HUDEP-2 (cell line): Measurements from ENCODE around the gene CREG1.
"Not testable (repeated sequence)": the region's sequence is repeated elsewhere in the genome, so short reads cannot be mapped to it uniquely, and the experiment has no call there.

ENCODE experiments used
- DNase-seq, 76 experiments: peaks; one replicate each; lab custom pipeline; 2025; ENCODE audit not compliant: unreplicated experiment in 76 of 76; lab: John Stamatoyannopoulos, UW

CREG1 gene

DNA sequence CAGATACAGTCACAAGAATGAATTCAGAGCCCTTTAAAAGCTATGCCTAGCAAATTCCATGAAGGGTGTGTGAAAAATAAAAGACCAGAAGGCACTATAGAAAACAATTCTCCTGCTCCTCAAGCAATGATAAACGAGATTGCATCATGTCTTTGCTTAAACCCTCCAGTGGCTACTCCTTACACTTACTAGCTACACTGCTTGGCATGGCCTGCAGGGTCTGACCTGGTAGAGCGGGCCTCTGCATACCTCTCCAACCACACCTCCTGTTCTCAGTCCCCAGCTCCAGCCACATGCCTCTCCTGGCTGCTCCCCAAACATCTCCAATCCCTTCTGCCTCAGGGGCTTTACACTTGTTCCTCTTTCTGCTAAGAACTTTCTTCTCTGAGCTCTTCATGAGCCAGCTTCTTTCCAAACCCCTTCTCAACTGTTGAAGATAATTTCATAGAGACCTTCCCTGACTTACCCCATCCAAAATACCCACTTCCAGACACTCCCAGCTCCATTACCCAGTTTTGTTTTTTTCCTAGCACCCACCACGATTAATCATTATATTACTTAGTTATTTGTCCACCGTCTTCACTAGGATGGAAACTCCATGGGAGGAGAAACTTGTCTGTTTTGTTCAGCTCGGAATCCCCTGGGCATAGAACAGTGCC lies 11.2 kb upstream of the CREG1 start:
- DNase-seq, result peak in 5 of 76 experiments; percentile 5 to 25 (median 14)

DNA sequence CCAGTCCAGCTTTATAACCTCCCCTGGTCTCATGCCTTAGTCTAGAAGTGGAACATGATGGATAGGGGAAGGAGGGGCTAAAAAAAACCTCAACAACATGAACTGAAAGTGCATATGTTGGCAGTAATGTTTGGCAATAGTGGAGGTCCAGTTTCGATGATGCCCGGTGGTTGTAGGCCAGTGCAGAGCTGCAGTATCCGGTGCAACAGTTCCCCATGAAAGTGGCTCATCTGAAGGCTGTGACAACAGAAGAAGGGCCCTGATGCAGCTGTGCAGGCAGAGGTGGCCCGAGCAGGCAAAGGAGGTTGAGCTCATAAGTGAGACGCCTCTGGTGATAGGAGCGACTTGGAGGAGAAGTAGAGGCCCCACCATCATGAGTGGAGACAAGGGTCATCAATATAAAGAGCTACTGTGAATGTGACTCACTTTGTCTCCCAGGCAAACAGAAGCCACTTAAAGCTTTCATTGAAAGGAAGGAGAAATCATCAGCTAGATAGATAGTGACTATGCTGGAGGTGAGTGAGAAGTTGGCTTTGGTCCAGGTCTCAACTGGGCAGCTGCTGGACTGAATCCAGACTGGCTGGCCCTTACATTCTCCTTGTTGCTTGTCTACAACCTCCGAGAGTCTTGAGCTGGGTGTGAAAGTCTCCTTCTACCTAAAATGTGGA lies 10.2 kb upstream of the CREG1 start:
- peak in 6 of 76 experiments; percentile 2 to 38 (median 18) for DNase-seq

DNA sequence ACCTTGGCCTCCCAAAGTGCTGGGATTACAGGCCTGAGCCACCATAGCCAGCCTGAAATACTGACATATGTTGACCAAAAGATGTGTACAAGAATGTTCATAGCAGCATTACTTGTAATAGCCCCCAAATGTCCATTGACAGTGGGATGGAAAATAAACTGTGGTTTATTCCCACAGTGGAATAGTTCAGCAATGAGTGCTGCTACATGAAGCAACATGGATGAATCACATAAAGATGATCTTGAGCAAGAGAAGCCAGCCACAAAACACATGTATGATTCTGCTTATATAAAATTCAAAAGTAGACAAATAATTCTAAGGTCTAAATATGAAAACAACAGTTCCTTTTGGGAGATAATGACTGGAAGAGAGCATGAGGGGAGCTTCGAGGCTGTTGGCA lies 9.1 kb upstream of the CREG1 start:
- no peak for DNase-seq

DNA sequence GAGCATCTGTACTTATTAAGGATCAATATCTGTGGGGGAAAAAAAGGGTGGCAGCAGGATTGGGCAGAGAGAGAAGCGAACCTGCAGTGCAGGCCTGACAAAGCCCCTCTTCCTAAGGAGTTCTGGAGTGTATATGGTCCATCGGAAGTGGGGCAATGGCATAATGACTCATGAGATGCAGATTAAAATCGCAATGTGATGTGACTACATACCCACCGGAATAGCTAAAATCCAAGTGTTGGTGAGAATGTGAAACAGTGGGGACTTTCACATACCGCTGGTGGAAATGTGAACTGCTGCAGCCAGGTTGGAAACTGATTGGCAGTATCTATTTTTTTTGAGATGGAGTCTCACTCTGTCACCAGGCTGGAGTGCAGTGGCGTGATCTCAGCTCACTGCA lies 8.2 kb upstream of the CREG1 start:
- no peak for DNase-seq

DNA sequence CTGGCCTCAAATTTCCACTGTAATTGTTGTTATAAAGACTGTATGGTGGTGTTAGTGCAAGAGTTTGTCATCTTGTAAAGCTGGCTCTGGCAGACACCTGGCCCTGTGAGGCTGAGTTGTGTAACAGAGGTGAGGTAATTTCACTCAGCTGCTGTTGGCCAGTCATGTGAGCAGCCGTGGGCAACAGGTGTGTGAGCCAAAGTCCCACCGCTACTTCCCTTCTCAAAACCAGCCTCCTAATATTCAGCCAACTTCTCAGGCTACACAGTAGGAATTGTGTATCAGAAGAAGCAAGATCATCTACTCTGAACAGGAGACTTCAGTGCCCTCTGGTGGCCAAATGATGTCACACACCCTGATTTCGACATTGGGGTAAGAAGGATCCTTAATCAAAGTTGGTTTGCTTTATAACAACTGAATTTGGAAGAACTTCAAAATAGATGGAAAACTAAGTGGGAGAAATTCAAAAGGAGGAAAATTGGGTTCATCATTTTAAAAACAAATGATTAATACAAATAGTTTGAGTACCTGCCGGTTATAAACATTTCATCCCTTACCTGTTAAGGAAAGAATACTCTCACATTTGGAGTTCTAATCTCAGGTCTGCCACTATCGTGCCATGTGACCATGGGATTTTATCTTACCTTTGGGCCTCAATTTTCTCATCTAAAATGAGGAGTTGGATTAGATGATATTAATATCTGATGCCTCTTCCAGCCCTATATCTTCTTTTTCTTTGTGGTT lies 2.6 kb upstream of the CREG1 start:
- DNase-seq, result peak in 64 of 76 experiments; percentile 13 to 82 (median 53)

DNA sequence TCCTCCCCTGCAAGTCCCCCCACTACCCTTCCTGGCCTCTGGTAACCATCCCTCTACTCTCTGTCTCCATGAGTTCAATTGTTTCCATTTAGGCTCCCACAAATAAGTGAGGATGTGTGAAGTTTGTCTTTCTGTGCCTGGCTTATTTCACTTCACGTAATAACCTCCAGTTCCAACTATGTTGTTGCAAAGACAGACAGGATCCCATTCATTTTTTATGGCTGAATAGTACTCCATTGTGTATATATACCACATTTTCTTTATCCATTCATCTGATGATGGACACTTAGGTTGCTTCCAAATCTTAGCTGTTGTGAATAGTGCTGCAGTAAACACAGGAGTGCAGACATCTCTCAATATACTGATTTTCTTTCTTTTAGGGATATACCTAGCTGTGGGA lies 1.5 kb upstream of the CREG1 start:
- DNase-seq, result not testable (repeated sequence)

DNA sequence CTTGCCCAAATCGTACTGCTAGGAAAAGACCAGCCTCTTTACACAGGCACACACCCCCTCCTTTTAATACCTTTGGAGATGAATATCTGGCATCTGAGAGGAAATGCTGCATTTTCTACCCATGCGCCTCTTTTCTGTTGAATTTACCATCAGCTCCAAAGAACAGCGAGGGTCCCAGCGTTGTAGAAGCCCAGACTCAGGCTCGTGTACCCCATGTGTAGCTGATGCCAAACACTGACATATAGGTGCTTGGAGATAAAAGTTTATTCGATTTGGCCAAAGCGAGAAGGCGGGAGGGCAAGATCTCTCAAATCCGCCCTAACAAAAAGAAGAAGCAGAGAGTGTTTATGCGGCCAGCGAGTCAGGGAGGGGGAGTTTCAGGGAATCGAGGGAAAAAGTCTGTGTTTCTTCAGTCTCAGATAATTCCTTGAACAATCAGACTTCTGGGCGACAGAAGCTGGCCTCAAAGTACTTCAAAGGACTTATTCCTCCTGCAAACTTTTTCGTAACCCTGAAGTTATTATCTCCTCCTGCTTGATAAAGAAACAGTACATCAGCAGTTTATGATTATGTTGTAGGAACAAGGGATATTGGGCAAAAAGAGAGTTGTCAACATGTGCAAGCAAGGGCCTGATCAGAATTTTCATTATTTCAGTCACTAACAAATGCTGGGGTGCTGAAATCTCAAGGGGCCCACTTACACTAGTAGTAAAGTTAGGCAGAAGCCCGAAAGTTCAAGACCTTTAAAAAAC lies 642 bp upstream of the CREG1 start:
- DNase-seq, result peak in 2 of 76 experiments; percentile 12 to 45

DNA sequence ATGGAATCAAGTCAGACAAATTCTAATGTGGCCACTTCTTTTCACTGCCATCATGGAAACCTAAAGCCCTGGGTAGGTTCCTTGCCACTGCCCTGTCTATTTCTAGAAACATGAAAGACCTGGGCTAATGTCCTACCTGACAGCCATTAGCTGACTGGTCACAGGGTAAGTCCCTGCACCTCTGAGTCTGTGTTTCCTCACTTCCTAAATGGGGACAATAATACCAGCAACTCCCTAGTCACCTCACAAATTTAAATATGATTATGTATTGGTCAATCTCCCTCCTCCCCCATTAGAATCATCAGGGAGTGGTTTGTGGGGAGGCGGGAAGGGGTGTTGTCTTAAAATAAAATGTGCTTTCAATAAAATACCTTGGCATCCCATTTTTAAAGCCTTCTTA lies 2.2 kb downstream of the CREG1 start:
- peak in 20 of 76 experiments; percentile 7 to 50 (median 29) for DNase-seq

DNA sequence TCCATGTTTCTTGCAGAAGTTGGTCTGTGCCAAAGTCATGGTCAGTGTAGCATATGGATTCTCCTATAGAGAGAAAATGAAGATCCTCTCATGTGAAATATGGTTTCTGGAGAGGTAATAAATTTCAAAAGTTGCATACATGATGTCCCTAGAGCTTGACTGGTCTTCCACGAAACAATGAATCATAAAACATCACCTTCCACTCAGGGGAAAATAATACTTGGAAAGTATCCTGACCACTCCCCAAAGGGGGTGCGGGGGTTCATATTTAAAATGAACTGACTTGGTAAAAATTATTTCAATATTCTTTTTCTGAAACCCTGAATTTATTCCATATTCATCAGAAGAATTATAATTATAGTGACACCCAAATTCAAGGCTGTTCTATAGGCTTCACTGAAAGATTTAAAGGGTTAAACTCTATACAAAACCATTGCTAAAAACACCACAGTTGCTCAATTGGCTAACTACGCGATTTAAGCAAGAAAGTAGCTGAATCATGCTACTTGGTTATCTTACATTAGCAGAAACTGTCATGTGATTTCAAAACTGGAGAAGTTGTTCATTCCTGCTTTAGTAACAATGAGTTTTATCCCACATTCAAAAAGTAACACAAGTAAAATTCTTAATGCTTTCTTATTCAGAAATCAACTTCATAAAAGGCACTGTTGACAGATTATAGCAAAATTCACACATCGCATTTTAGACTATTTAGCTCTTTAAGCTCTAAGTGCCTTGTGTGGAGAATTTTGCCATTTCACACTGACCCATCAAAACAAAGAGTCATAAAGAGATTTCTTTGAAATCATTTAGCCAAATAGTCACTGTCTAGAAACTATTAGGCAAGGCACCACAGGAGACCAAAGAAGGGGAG lies 5.3 kb downstream of the CREG1 start:
- DNase-seq, result peak in 35 of 76 experiments; percentile 11 to 82 (median 58)

DNA sequence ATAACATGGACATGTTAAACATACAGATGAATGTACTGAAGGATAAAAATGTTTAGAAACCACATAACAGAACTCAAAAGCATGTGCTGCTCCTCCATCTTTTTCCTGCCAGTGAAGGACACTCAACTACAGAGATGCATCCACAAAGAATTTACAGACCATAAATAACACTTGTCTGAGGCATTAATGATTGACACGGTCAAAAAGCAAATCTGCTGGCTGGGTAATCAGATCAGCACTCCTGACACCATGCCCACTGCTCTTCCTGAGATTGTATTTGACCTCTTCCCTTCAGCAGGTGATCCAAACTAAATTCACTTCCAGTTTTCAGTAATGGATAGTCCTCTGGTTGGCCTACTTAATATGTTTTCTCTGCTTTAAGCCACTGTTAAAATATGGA lies 6.6 kb downstream of the CREG1 start:
- DNase-seq, result no peak

DNA sequence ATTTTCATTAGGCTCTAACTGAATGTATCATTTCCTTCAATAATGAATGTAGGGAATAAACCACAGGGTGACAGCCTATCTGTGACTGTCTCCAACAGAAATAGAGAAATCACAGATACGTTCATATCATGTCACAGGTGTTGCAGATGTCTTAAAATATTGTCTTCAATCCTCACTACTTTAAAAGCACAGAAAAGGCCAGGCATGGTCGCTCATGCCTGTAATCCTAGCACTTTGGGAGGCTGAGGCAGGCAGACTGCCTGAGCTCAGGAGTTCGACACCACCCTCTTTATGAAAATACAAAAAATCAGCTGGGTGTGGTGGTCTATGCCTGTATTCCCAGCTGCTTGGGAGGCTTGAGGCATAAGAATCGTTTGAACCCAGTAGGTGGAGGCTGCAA lies 8.2 kb downstream of the CREG1 start:
- no peak for DNase-seq

DNA sequence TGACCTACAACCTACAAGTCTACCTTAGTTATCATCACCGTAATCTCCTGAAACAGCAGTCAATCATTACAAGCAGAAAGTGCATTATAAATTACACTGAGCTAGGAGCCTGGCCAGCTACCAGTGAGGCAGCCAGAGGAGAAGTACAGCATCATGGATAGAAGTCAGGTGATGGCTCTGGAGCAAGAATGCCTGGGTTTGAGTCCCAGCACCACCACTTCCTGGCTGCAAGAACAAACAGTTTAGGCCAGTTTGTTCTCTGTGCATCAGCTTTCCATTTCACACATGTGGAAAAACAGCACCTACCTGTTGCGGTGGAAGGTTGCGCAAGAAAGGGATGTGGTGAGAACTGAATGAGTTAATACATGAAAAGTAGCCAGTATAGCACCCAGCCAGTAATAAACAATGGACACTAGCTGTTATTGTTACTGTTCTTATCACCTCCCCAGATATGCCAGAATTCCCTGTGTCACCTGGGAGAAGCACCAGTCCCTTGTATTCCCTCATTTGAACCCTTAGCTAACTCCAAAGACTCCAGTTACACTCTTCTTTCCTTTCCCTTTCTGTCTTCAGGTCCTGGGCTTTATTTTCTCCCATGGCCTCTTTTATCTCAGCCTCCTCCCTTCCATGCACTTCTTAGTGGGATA lies 9.0 kb downstream of the CREG1 start:
- DNase-seq, result no peak

DNA sequence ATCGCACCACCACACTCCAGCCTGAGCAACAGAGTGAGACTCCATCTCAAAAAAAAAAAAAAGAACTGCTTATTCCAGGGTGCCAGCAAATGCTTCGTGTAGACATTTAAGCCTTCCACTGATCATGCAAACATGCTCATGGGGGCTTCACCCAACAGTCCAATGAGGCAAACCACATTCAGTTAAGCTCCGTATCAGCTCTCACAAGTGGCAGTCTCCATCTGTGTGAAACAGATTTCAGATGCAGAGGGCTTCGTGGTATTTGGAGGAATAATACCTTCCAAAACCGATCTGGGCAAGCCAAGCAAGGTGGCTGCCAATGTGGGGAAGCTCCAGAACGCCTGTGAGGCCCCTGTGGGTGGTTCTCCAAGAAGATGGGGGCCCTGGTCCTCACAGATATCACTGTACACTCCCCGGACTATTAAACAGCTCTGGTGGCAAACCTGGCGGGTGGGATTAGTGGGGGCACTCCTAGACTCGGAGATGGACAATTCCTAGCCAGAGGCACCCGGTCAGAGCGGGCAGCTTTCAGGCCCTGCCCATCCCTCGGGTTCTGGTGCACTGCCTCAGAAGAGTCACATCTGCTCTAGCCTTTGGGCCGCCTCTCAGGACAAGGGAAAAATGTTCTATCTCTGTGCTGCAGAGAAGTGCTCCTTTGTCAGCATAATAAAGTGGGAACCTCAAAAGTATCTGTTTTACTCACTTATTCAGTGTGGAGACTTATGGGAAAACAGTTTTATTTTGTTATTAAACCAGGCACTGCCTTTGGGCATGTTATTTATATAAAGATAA lies 10.2 kb downstream of the CREG1 start:
- no peak for DNase-seq

DNA sequence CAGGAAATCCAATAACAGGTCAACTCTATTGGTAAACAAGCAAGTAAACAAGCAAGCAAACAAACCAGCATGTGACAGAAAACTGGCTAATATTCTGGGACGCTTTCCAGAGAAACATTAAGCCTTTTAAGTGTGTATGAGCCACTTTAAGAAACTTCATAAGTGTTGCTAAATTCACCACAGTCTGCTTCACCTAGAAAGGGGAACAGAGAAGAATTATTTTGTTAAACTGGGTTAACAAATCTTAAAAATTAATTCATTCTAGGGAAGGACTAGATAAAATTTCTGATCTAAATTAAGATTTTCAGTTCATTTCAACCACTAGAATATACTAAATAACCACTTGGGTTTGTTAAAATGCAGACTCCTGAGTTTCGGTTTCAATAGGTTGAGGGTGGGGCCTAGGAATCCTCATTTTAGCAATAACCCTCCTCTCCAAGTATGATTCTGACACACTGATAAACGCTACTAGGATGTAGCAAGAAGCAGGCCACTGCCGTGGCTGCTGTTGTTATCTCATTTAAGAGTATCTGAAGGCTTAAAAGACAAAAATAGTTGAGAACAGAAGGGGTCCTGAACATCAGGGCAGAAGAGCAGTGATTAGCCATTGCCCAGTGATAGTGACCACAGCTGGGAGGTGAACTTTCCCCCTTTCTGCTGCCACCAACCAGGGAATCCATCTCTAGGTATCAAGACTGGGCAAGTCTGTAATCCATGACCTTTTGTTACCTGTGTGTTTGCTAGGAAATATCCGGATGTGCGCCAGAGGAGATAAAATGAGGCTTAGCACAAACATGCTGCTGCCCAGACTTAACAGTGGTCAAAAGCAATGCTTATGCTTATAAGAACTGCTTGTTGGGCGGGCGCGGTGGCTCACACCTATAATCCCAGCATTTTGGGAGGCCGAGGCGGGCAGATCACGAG lies 11.2 kb downstream of the CREG1 start:
- DNase-seq, result no peak

DNA sequence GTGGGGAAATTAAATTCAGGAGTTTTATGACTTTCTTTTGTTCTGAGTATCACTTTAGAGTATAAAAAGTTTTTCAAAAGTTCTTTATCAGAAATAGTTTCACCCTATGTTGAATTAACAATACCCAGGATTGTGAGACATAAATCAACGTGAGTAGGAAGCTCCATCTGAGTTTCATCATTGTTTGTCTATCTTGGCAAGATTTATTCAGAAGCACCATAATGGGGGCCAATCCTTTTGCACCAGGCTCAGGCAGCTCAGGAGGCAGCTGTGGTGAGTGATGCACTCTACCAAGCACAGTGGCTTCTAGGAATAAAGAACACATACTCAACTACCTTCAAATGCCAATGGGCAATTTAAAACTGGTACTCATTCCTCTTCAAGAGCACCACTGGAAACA lies 12.0 kb downstream of the CREG1 start:
- DNase-seq, result no peak

DNA sequence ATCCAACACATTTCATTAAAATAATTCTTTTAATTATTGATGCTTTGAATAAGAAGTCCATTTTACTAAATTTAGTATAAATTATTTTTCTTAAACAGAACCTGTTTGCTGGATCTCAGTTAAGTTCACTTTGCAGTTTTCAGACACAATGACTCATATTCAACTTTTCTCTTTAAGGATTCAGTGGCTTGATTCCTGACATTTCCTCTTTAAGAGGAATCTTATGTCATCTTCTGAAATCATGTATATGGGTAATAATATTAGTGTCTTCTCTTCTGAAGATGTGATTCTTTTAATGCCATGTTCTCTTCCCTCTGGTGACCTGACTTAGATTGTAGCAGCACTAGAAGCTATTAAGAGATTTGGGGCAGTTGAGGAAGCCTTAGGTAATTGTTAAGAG lies 12.6 kb downstream of the CREG1 start:
- no peak for DNase-seq

DNA sequence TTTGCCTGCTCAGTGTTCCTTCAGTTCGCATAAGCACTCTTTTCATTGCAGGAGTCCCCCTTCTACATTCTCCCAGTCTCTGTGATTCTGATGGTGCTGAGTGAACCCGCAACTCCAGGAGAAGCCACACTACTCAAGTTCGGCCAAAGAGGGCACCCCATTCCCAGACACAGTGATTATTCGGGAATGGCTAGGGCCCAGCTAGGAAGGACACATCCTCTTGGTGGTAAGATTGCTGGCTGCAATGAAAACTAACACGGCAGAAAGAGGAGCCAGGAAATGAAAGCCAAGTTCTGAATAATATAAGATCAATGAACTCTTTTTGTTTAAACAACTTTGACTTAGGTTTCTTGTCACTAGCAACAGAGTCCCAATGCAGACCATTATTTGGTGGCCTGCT lies 14.9 kb downstream of the CREG1 start:
- DNase-seq, result no peak

DNA sequence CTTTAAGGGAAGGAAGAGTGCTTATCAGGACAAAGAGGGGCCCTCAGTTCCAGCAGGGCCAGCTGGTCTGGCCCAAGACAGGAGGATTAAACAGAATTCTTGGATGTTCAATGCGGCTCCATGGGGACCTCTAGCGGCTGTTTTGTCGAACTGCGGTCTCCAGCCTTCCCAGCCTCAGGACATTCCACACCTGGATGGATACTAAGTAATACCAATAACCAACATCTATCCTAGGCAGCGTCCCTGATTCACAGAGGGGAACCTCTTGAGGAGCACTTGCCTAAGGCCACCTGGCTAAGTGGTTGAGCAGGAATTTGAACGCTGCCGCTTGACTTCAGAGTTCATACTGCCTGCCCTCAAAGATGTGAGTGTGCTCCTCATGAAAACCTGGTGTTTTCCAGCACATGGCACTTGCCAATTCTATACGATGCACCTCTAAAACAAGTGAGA lies 19.7 kb downstream of the CREG1 start:
- DNase-seq, result peak in 39 of 76 experiments; percentile 4 to 63 (median 27)
